ENCODE measurements around the gene TNRC6A.
"Not testable (repeated sequence)": the region's sequence is repeated elsewhere in the genome, so short reads cannot be mapped to it uniquely, and the experiment has no call there.

TNRC6A gene

GRCh38 chr16:24729243-24729950 lies at the start of gene TNRC6A:
TNRC6A (plus strand) TSS chr16:24729651; CDS start chr16:24729842, 191 bp downstream.
- in situ Hi-C loops (cut with HindIII; ENCODE audit: low sequenced_read_pairs) = no loop called here

GRCh38 chr16:24681793-24682192 lies 47.7 kb upstream of the TNRC6A start:
- in situ Hi-C loops (cut with HindIII; ENCODE audit: low sequenced_read_pairs) = no loop called here

- in situ Hi-C loops (cut with HindIII; ENCODE audit: low sequenced_read_pairs) = no loop called here
Measured at GRCh38 chr16:24683250-24683649, 46.2 kb upstream of the TNRC6A start.

- in situ Hi-C loops (cut with HindIII; ENCODE audit: low sequenced_read_pairs) = no loop called here
Measured at GRCh38 chr16:24683847-24684493, 45.5 kb upstream of the TNRC6A start.

GRCh38 chr16:24685539-24686432 lies 43.7 kb upstream of the TNRC6A start:
- in situ Hi-C loops (cut with HindIII; ENCODE audit: low sequenced_read_pairs) = no loop called here

GRCh38 chr16:24686678-24687077 lies 42.8 kb upstream of the TNRC6A start:
- in situ Hi-C loops (cut with HindIII; ENCODE audit: low sequenced_read_pairs) = no loop called here

- in situ Hi-C loops (cut with HindIII; ENCODE audit: low sequenced_read_pairs) = no loop called here
Measured at GRCh38 chr16:24688359-24688758, 41.1 kb upstream of the TNRC6A start.

GRCh38 chr16:24689128-24689527 lies 40.3 kb upstream of the TNRC6A start:
- in situ Hi-C loops (cut with HindIII; ENCODE audit: low sequenced_read_pairs) = no loop called here

GRCh38 chr16:24692854-24693253 lies 36.6 kb upstream of the TNRC6A start:
- in situ Hi-C loops (cut with HindIII; ENCODE audit: low sequenced_read_pairs) = no loop called here

- in situ Hi-C loops (cut with HindIII; ENCODE audit: low sequenced_read_pairs) = no loop called here
Measured at GRCh38 chr16:24694931-24695330, 34.5 kb upstream of the TNRC6A start.

GRCh38 chr16:24696699-24697098 lies 32.8 kb upstream of the TNRC6A start:
- in situ Hi-C loops (cut with HindIII; ENCODE audit: low sequenced_read_pairs) = no loop called here

GRCh38 chr16:24698308-24698707 lies 31.1 kb upstream of the TNRC6A start:
- in situ Hi-C loops (cut with HindIII; ENCODE audit: low sequenced_read_pairs) = no loop called here

GRCh38 chr16:24699151-24699723 lies 30.2 kb upstream of the TNRC6A start:
- in situ Hi-C loops (cut with HindIII; ENCODE audit: low sequenced_read_pairs) = no loop called here

- in situ Hi-C loops (cut with HindIII; ENCODE audit: low sequenced_read_pairs) = no loop called here
Measured at GRCh38 chr16:24700549-24701392, 28.7 kb upstream of the TNRC6A start.

GRCh38 chr16:24701521-24701951 lies 27.9 kb upstream of the TNRC6A start:
- in situ Hi-C loops (cut with HindIII; ENCODE audit: low sequenced_read_pairs) = no loop called here

GRCh38 chr16:24707760-24708159 lies 21.7 kb upstream of the TNRC6A start:
- in situ Hi-C loops (cut with HindIII; ENCODE audit: low sequenced_read_pairs) = not testable (repeated sequence)

GRCh38 chr16:24713379-24713778 lies 16.1 kb upstream of the TNRC6A start:
- in situ Hi-C loops (cut with HindIII; ENCODE audit: low sequenced_read_pairs) = no loop called here

GRCh38 chr16:24717411-24717810 lies 12.0 kb upstream of the TNRC6A start:
- in situ Hi-C loops (cut with HindIII; ENCODE audit: low sequenced_read_pairs) = no loop called here

GRCh38 chr16:24718967-24719521 lies 10.4 kb upstream of the TNRC6A start:
- in situ Hi-C loops (cut with HindIII; ENCODE audit: low sequenced_read_pairs) = no loop called here

- in situ Hi-C loops (cut with HindIII; ENCODE audit: low sequenced_read_pairs) = no loop called here
Measured at GRCh38 chr16:24721830-24722238, 7.6 kb upstream of the TNRC6A start.

Measured in DLD1 (cell line).